ENCODE data around the gene GRIN2B.

The GRIN2B gene

GRCh38 chr12:13961971-13962370, 19.4 kb downstream of the GRIN2B start:
- POLR2A ChIA-PET, result no interaction called here
- CTCF ChIA-PET, result no interaction called here

GRCh38 chr12:13959131-13959723, 22.2 kb downstream of the GRIN2B start:
- Histone ChIP-seq H3K4me3 (ENCODE audit: low read depth, low read length) (no peak overlapping the region), H3K36me3 (ENCODE audit: control insufficient read depth in 2 of 2, insufficient read depth in 1 of 2, low read length in 2 of 2) (no peaks in the 10 kb centered on the region), H3K4me1 (ENCODE audit: control insufficient read depth, insufficient read depth, low read length) (no peaks in the 10 kb centered on the region), H3K9me3 (ENCODE audit: control insufficient read depth, insufficient read depth, low read depth, low read length) (no peaks in the 10 kb centered on the region), H3K27ac (ENCODE audit: extremely low read depth, low read depth, low read length) (no peak overlapping the region)
- POLR2A ChIA-PET, result no interaction called here
- CTCF ChIA-PET, result no interaction called here
- no peak for TF ChIP-seq ZNF248 (tag by site-specific recombination; IDR thresholded peaks at IDR 0.05)
- TF ChIP-seq ZBTB10 (tag by site-specific recombination; IDR thresholded peaks at IDR 0.05), result no peak
- no peak for TF ChIP-seq ZNF76 (tag by site-specific recombination; IDR thresholded peaks at IDR 0.05; ENCODE audit: borderline replicate concordance, low read depth)
- no peak for TF ChIP-seq ZNF843 (tag by site-specific recombination; IDR thresholded peaks at IDR 0.05)
- TF ChIP-seq ZSCAN30 (tag by site-specific recombination; IDR thresholded peaks at IDR 0.05), result no peak
- no peak for TF ChIP-seq ZNF121 (tag by site-specific recombination; IDR thresholded peaks at IDR 0.05)
- TF ChIP-seq ZNF521 (tag by site-specific recombination; IDR thresholded peaks at IDR 0.05), result no peak
- no peak for TF ChIP-seq ZNF18 (tag by site-specific recombination; IDR thresholded peaks at IDR 0.05)
- TF ChIP-seq OSR2 (tag by site-specific recombination; IDR thresholded peaks at IDR 0.05), result no peak
- TF ChIP-seq ZNF433 (tag by site-specific recombination; IDR thresholded peaks at IDR 0.05; ENCODE audit: low read depth), result no peak
- no peak for TF ChIP-seq ZNF473 (tag by site-specific recombination; IDR thresholded peaks at IDR 0.05)
- no peak for TF ChIP-seq ZNF621 (tag by site-specific recombination; IDR thresholded peaks at IDR 0.05)

More at GRCh38 chr12:13961971-13962370, 19.4 kb downstream of the GRIN2B start:
- H3K4me1 ChIP-seq (ENCODE audit: control insufficient read depth, insufficient read depth, low read length), result no peaks in the 10 kb centered on the region
- no peak overlapping the region for H3K4me3 ChIP-seq (ENCODE audit: low read depth, low read length)
- no peak for TF ChIP-seq ZNF157 (tag by site-specific recombination; IDR thresholded peaks at IDR 0.05)
- TF ChIP-seq ZNF513 (tag by site-specific recombination; IDR thresholded peaks at IDR 0.05), result no peak
- no peak for TF ChIP-seq KLF16 (tag by site-specific recombination; IDR thresholded peaks at IDR 0.05)
- TF ChIP-seq ZNF776 (tag by site-specific recombination; IDR thresholded peaks at IDR 0.05; ENCODE audit: borderline replicate concordance), result no peak
- TF ChIP-seq ZNF174 (tag by site-specific recombination; IDR thresholded peaks at IDR 0.05), result no peak
- TF ChIP-seq ZIC2 (tag by site-specific recombination; IDR thresholded peaks at IDR 0.05), result no peak
- TF ChIP-seq ZNF404 (tag by site-specific recombination; IDR thresholded peaks at IDR 0.05), result no peak
- TF ChIP-seq ZNF16 (tag by site-specific recombination; IDR thresholded peaks at IDR 0.05; ENCODE audit: low read depth), result no peak
- no peak for TF ChIP-seq ZNF184 (tag by site-specific recombination; IDR thresholded peaks at IDR 0.05)
- TF ChIP-seq ZBTB8A (tag by site-specific recombination; IDR thresholded peaks at IDR 0.05), result no peak
- no peak for TF ChIP-seq ZNF23 (tag by site-specific recombination; IDR thresholded peaks at IDR 0.05; ENCODE audit: borderline replicate concordance)
- no peak for TF ChIP-seq ZNF518A (tag by site-specific recombination; conservative IDR thresholded peaks at IDR 0.05; ENCODE audit: low read depth)
- H3K36me3 ChIP-seq (ENCODE audit: control insufficient read depth in 2 of 2, insufficient read depth in 1 of 2, low read length in 2 of 2), result no peaks in the 10 kb centered on the region
- H3K9me3 ChIP-seq (ENCODE audit: control insufficient read depth, insufficient read depth, low read depth, low read length), result no peaks in the 10 kb centered on the region
- H3K27ac ChIP-seq (ENCODE audit: extremely low read depth, low read depth, low read length), result no peak overlapping the region
